GM19438 (cell line): Measurements from ENCODE around the gene ANKFN1.

Experiments
- ATAC-seq: cut with Tn5 transposase; IDR thresholded peaks from one replicate; pipeline ENCODE4 v1.9.1; 2021; ENCODE audit warnings: low read depth; ENCODE audit not compliant: unreplicated experiment

The ANKFN1 gene

GRCh38 chr17:56152874-56153602 is at the start of gene ANKFN1:
Gene ANKFN1 (plus strand): TSS chr17:56153475. CDS start chr17:56212668, 59,193 bp downstream.
- ATAC-seq: no peak

GRCh38 chr17:56108811-56109284 is 44.4 kb upstream of the ANKFN1 start:
- ATAC-seq: no peak

GRCh38 chr17:56109836-56110235 is 43.4 kb upstream of the ANKFN1 start:
- no peak for ATAC-seq

GRCh38 chr17:56110463-56111135 is 42.7 kb upstream of the ANKFN1 start:
- no peak for ATAC-seq

GRCh38 chr17:56111706-56112485 is 41.4 kb upstream of the ANKFN1 start:
- ATAC-seq: no peak

GRCh38 chr17:56113486-56113885 is 39.8 kb upstream of the ANKFN1 start:
- no peak for ATAC-seq

GRCh38 chr17:56114469-56114868 is 38.8 kb upstream of the ANKFN1 start:
- ATAC-seq: no peak

GRCh38 chr17:56119191-56119590 is 34.1 kb upstream of the ANKFN1 start:
- ATAC-seq: no peak

GRCh38 chr17:56119936-56120335 is 33.3 kb upstream of the ANKFN1 start:
- ATAC-seq: no peak

GRCh38 chr17:56121191-56122051 is 31.9 kb upstream of the ANKFN1 start:
- no peak for ATAC-seq

- no peak for ATAC-seq
Measured at GRCh38 chr17:56125830-56126819, 27.1 kb upstream of the ANKFN1 start.

- no peak for ATAC-seq
Measured at GRCh38 chr17:56130026-56130425, 23.2 kb upstream of the ANKFN1 start.

GRCh38 chr17:56130631-56131030 is 22.6 kb upstream of the ANKFN1 start:
- no peak for ATAC-seq

- no peak for ATAC-seq
Measured at GRCh38 chr17:56131431-56131830, 21.8 kb upstream of the ANKFN1 start.

GRCh38 chr17:56136301-56136700 is 17.0 kb upstream of the ANKFN1 start:
- ATAC-seq: no peak

GRCh38 chr17:56141046-56141839 is 12.0 kb upstream of the ANKFN1 start:
- no peak for ATAC-seq

GRCh38 chr17:56142325-56142724 is 10.9 kb upstream of the ANKFN1 start:
- no peak for ATAC-seq

- ATAC-seq: no peak
Measured at GRCh38 chr17:56142781-56143180, 10.5 kb upstream of the ANKFN1 start.
